ENCODE results near the gene ACTR1B.
A peak's percentile ranks its signal among the peaks of the same experiment; 100 is the strongest.
"Not testable (repeated sequence)": the region's sequence is repeated elsewhere in the genome, so short reads cannot be mapped to it uniquely, and the experiment has no call there.

The ACTR1B gene

DNA sequence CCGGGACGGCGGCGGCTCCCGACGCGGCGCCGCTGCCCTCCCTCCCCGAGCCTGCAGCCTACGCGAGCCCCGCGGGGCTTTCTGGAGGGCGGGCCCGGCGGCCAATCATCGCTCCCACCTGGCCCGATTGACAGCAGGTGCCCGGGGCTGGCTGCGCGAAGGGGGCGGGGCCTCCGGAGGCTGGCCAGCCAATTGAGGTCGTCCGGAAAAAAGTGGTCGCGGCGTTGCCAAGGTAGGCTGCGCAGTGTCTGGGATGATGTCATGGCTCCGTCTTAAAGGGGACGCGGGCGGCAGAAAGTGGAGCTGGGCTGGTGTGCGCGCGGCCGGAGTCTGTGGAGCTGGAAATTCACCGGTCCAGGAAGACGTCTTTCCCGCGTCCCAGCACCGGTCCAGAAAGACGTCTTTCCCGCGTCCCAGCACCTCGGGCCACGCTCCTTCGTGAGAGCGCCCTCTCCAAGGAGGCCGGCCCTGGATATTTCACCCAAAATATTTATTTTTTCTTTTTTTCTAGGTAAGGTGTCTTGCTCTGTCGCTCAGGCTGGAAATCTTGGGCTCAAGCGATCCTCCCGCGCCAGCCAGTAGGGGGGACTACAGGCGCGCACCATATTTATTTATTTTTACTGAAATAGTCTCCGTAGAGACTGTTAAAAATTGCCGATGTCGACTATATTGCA is at the start of gene ACTR1B:
Gene ACTR1B, minus strand, starts transcription at position 83 of the 674 bp plus-strand sequence. CDS start 154 bp downstream, outside the sequence.
- DNase-seq: peak; percentile 94 to 97

- DNase-seq: no peak
Observed at GRCh38 chr2:97712693-97713295, 49.0 kb upstream of the ACTR1B start.

GRCh38 chr2:97712175-97712574 is 48.3 kb upstream of the ACTR1B start:
- not testable (repeated sequence) for DNase-seq

DNA sequence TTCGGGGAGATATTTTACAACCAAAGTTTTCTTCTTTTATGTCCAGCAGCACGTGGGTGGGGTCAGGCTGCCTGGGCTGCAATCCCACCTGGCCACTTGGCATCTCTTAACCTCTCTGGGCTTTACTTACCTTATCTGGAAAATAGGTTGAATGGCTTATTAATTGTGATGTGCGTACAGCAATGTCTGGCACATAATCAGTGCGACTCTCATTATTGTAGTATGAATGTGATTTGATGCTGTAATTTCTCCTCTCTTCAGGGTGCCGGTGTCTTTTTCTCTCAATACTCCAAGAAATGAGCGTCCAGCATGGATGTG is 47.5 kb upstream of the ACTR1B start:
- DNase-seq: no peak

DNA sequence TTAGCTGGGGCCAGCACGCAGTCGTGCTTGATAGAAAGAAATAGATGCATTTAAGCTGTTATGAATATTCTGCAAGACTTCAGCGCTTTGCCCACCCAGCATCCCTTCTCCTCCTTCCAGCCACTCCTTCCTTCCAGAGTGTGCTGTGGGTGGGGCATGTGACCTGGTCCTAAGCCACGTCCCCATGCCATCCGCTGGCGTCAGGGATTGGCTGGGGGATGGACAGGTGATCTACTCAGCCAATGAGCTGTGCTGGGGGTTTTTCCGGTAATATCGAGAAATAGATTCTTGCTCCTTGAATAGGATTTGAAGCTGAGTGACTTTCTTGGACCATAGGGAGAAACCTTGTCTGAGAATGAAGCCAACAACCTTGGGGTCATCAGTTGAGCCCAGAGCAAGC is 44.8 kb upstream of the ACTR1B start:
- DNase-seq: no peak

- DNase-seq: no peak
Observed at GRCh38 chr2:97708048-97708380, 44.2 kb upstream of the ACTR1B start.

DNA sequence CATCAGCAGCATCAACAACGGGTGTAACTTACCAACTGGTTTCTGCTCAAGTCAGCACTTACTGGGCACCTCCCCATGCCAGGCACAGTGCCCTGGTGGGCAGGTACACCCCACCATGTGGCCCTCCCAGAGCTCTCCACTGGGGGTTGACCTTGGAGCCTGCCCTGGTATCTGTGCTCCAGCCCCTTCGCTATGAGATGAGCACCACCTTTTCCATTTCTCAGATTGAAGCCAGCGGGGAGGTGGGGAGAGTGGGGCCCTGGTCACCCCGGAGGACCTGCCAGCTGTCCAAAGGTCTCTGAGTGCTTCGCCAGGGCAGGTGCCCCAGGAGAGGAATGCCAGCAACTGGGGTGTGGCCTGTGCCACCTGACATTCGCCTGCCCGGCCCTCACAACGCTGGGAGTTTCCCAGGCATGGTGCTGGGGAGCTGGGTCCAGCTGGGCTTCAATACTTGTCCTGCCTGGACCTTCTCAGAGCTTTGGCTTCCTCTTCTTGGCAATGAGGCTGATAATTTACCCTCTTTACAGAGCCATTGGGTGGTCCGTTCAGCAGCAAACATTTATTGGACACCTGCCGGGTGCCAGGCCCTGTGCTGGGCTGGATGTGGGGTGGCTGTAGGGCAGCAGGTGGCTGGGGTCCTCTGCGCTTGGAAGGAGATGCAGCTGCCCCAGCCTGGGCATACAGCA is 43.7 kb upstream of the ACTR1B start:
- DNase-seq: no peak

DNA sequence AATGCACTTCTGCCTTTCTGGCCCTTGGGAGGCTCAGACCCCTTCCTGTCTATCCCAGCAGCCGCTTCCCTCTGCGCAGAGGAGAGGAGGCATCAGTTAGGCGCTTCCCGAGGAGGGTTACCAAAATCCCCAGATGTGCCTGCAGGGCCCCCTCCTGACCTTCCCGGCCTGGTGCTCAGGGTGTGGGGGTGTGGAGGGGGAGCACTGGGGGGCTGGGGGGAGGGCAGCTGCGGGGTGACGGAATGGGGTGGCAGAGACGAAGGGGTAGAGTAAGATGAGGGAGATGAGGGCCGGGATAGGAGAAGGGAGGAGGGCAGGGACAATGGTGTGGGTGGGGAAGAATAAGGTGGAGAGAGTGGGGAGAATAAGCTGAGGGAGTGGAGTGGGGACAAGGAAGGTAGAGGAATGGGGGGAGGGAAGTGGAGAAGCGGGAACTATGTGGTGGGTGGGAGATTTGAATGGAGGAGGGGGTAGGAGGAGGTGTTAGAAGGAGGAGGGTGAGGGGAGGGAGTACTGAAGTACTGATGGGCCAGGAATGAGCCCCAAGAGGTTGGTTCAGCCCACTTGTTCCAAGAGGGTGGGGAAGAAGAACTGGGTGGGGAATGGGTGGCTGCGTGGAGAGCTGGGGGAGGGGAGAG is 43.0 kb upstream of the ACTR1B start:
- no peak for DNase-seq

GRCh38 chr2:97706112-97706511 is 42.3 kb upstream of the ACTR1B start:
- DNase-seq: no peak

DNA sequence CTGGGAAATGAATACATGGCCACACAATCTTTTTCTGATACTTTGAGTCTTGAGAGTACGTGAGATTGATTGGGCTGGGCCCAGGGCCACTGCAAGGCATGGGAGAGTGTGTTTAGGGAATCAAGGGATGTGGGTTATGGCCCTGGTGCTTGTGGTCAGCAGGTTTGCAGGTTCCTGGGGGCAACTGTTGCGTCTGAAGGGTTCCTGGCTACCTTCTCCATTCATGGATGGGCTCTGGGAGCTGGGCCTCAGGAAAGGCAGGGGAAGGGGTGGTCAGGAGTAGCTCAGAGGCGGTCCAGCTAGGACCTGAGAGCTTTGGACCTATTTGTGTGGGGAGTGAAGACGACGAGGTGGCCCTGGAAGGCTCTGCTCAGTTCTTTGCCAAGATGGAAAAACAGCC is 41.1 kb upstream of the ACTR1B start:
- DNase-seq: no peak

DNA sequence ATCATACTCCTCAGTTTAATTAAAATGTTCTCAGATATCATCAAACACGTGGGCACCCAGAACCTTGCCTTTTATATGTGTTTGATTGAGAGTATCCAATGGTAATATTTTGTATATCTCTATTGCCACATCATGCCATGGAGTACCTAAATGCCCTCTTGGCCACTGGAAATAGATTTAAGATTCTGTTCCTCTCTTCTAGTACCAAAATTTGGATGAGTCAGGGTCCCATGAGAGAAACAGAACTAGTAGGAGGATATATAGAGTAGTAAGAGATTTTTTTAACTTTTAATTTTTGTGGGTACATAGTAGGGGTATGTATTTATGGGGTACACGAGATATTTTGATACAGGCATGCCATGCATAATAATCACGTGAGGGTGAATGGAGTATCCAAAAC is 39.9 kb upstream of the ACTR1B start:
- DNase-seq: no peak

DNA sequence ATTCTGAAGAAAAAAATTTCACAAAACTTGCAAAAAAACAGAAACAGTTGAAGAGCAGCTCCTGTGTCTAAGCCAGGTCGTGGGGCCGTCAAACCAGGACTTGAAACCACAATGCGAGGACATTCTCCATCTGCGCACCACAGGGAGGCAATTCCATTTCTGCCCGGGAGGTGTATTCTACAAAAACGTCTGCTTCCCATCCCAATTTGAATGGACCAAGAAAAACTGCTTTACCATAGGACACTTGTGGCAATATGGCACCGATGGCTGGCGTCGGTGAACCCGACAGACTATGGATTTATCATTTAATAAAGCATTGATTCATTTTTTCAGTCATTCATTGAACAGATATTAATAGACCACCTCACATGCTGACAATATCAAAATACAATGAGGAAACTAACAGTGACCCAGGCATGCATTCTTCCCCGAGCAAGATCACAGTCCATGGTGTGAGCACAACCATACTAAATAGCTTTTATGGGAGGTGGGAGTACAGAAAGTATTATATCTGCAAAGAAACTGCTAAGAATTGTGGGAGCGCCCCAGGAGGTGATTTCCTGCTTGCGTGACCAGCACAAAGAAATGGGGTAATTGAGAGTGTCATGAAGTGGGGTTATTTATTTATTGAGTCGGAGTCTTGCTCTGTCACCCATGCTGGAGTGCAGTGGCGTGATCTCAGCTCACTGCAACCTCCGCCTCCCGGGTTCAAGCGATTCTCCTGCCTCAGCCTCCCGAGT is 39.1 kb upstream of the ACTR1B start:
- DNase-seq: no peak

- no peak for DNase-seq
Observed at GRCh38 chr2:97701851-97702465, 38.1 kb upstream of the ACTR1B start.

DNA sequence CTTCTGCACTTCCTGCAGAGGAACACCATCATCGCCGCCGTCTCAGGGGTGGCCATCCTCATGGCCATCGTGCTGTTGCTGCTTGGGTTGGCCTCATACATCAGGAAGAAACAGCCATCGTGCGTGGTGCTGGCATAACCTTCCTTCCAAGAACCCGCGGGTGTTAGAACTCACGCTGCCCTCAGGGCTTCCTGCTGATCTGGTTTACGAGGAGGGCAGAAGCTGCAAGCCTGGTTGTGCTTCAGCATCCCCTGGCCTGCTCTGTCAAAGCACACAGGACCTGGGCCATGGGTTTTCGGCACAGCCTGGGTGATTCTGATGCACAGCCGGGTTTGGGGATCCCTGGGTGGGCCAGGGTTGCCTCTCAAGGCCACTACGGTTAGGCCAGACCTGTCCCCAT is 37.3 kb upstream of the ACTR1B start:
- no peak for DNase-seq

- DNase-seq: peak; percentile 52 to 64
Observed at GRCh38 chr2:97699765-97700444, 36.1 kb upstream of the ACTR1B start.

GRCh38 chr2:97698530-97698929 is 34.7 kb upstream of the ACTR1B start:
- DNase-seq: no peak

- DNase-seq: peak; percentile 46 to 72
Observed at GRCh38 chr2:97697252-97698235, 33.7 kb upstream of the ACTR1B start.

DNA sequence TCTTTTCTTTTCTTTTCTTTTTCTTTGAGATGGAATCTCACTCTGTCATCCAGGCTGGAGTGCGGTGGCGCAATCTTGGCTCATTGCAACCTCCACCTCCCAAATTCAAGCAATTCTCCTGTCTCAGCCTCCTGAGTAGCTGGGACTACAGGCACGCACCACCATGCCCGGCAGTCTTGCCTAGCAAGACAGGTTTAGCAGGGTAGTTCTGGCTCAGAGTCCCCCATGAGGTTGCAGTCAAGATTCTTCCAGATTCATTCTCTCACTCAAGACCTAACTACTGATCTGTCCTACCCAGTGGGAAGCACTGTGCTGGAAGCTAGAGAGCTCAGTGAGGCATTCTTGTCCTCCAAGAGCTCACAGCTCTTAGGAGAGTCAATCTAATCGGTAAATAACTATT is 31.9 kb upstream of the ACTR1B start:
- DNase-seq: no peak

- DNase-seq: no peak
Observed at GRCh38 chr2:97693476-97693875, 29.6 kb upstream of the ACTR1B start.

DNA sequence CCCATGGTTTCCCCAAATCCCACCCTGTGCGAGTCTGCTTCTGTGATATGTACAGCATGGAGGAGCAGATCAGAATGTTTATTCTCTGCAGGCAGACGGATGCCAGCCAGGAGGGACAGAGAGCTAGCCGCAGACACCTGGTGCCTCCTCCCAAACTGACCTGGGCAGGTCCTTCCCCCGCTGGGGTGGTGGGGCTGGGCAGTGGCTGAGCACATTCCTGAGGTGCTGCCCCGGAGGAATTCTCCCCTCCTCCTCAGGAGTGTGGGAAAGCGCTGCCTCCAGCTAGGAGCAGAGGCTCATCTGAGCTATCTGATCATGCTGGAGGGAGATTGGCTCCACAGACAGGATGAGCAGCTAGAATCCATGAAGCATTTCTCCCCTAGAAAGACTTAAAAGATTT is 27.3 kb upstream of the ACTR1B start:
- DNase-seq: no peak

All from SHP77 (cell line).